HEK293 (cell line): Measurements from ENCODE around the gene FBXO42.

Experiments used
- CTCF ChIP-seq: fragments of 450-650 bp; formaldehyde crosslinking; IDR thresholded peaks from 2 replicates; pipeline ENCODE4 v1.5.1; 2016; ENCODE audit warnings: missing biosample characterization, missing genetic modification characterization
- GLI4 ChIP-seq: fragments of 450-650 bp; formaldehyde crosslinking; IDR thresholded peaks from 2 replicates; pipeline ENCODE4 v1.5.1; 2016; ENCODE audit warnings: missing biosample characterization, missing genetic modification characterization
- GLIS1 ChIP-seq: fragments of 450-650 bp; formaldehyde crosslinking; IDR thresholded peaks from 2 replicates; pipeline ENCODE4 v1.5.1; 2016; ENCODE audit warnings: missing biosample characterization, missing genetic modification characterization
- PRDM10 ChIP-seq: fragments of 450-650 bp; formaldehyde crosslinking; IDR thresholded peaks from 2 replicates; pipeline ENCODE4 v1.5.1; 2016; ENCODE audit warnings: missing biosample characterization, missing genetic modification characterization
- ZNF121 ChIP-seq: fragments of 450-650 bp; formaldehyde crosslinking; IDR thresholded peaks from 2 replicates; pipeline ENCODE4 v1.5.1; 2016; ENCODE audit warnings: missing biosample characterization, missing genetic modification characterization
- ZNF24 ChIP-seq: fragments of 450-650 bp; formaldehyde crosslinking; IDR thresholded peaks from 2 replicates; pipeline ENCODE4 v1.5.1; 2016; ENCODE audit warnings: missing biosample characterization, missing genetic modification characterization
- ZNF514 ChIP-seq: fragments of 450-650 bp; formaldehyde crosslinking; IDR thresholded peaks from 2 replicates; pipeline ENCODE4 v1.5.1; 2016; ENCODE audit warnings: missing biosample characterization, missing genetic modification characterization
- ZNF530 ChIP-seq: fragments of 450-650 bp; formaldehyde crosslinking; IDR thresholded peaks from 2 replicates; pipeline ENCODE4 v1.5.1; 2016; ENCODE audit warnings: low read depth, missing biosample characterization, missing genetic modification characterization
- ZNF629 ChIP-seq: fragments of 450-650 bp; formaldehyde crosslinking; IDR thresholded peaks from 2 replicates; pipeline ENCODE4 v1.5.1; 2017; ENCODE audit warnings: missing biosample characterization, missing genetic modification characterization
- TF ChIP-seq, protein P1 (sequence below): IDR thresholded peaks from 2 replicates; pipeline ENCODE4 v1.6.1; 2011; ENCODE audit warnings: mild to moderate bottlenecking, low read depth, low read length, borderline replicate concordance
- TF ChIP-seq, protein P2 (sequence below): fragments of 450-650 bp; formaldehyde crosslinking; IDR thresholded peaks from 2 replicates; pipeline ENCODE4 v1.5.1; 2016; ENCODE audit warnings: missing biosample characterization, missing genetic modification characterization

DNA sequence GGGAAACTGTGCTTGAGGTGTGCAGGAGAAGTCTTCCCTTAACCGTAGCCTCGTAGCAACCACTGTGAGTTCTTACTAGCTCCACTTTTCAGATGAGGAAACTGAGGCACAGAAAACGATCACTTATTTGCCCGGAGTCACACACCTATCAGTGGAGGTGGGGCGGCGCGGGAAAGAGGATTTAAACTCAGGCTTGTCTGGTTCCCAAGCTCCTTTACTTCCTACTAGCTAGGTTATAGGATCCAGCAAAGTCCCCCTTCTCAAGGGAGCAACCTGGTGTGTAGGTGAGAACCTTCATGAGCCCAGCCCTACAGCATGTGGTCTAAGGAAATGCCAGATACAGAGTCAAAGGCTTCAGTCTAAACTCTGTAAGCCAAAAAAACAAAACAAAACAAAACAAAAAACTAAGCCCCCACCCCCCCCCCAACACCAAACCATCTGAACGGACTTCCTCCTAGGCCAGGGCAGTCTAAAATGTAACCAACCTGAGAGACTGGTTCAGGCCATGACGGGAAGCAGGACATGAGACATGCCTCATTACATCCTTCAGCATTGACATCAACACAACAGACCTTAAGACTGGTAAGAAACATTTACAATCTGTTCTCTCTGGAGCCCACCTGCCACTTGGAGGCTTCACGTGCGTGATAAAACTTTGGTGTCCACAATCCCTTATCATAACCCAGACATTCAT lies 709 bp upstream of the FBXO42 start:
- no peak for TF ChIP-seq CTCF
- TF ChIP-seq, protein P1, sequence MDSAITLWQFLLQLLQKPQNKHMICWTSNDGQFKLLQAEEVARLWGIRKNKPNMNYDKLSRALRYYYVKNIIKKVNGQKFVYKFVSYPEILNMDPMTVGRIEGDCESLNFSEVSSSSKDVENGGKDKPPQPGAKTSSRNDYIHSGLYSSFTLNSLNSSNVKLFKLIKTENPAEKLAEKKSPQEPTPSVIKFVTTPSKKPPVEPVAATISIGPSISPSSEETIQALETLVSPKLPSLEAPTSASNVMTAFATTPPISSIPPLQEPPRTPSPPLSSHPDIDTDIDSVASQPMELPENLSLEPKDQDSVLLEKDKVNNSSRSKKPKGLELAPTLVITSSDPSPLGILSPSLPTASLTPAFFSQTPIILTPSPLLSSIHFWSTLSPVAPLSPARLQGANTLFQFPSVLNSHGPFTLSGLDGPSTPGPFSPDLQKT: no peak
- TF ChIP-seq PRDM10 (tag by site-specific recombination): no peak
- TF ChIP-seq ZNF121 (tag by site-specific recombination): no peak
- TF ChIP-seq ZNF24 (tag by site-specific recombination): no peak
- no peak for TF ChIP-seq ZNF629 (tag by site-specific recombination)
- TF ChIP-seq ZNF514 (tag by site-specific recombination): no peak
- TF ChIP-seq GLIS1: no peak
- no peak for TF ChIP-seq GLI4 (tag by site-specific recombination)
- no peak for TF ChIP-seq ZNF530 (tag by site-specific recombination)
- TF ChIP-seq, protein P2, sequence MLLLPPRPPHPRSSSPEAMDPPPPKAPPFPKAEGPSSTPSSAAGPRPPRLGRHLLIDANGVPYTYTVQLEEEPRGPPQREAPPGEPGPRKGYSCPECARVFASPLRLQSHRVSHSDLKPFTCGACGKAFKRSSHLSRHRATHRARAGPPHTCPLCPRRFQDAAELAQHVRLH (tag by site-specific recombination): no peak
